Gastroesophageal sphincter (tissue), 3 donors: ENCODE data around the gene HAGHL.

Experiments
- CTCF ChIP-seq, 4 experiments: fragments of 200-600 bp in 2 of 4; fragments of 450-650 bp in 2 of 4; sonication (generic) in 1 of 4; IDR thresholded peaks; one replicate each; pipeline ENCODE4 v1.5.1; 2017 to 2019; ENCODE audit warnings: antibody characterized with exemption in 4 of 4, mild to moderate bottlenecking in 2 of 4, moderate library complexity in 2 of 4
- EP300 ChIP-seq: sonication (generic); formaldehyde crosslinking; IDR thresholded peaks from one replicate; pipeline ENCODE4 v1.6.1; 2017; ENCODE audit warnings: antibody characterized with exemption, mild to moderate bottlenecking
- POLR2A ChIP-seq, 2 donors: fragments of 450-650 bp; IDR thresholded peaks; one replicate each; pipeline ENCODE4 v1.6.1; 2017; ENCODE audit warnings: antibody characterized with exemption in 2 of 2, mild to moderate bottlenecking in 2 of 2, moderate library complexity in 1 of 2
- POLR2AphosphoS5 ChIP-seq: sonication (generic); formaldehyde crosslinking; IDR thresholded peaks from one replicate; pipeline ENCODE4 v1.6.1; 2017; ENCODE audit warnings: antibody characterized with exemption

DNA sequence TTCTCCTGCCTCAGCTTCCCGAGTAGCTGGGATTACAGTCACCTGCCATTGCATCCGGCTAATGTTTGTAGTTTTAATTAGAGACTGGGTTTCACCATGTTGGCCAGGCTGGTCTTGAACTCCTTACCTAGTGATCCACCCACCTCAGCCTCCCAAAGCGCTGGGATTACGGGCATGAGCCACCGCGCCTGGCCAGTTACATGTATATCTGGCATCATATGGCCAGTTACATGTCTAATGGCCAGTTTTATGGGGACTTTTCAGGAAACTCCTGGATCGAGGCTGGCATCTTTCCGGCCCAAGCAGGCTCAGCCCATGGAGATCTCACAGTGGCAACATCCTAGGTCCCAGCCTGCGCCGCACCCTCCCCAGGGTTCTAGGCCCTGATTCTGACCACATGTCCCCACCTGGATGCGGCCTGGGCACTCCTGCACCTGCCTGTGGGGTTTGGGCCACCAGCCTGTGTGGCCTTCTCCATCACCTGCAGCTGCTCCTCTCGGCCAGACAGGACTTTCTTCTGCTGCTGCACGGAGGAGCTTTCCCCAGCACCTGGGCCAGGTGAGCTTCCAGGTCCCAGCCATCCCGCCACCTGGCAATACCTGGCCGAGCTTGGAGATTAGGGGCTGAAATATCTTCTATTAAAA is 15.2 kb downstream of the HAGHL start:
- no peak for TF ChIP-seq CTCF (IDR thresholded peaks at IDR 0.05)
- TF ChIP-seq POLR2AphosphoS5, result no peak
- no peak for TF ChIP-seq EP300
- no peak for TF ChIP-seq POLR2A (IDR thresholded peaks at IDR 0.05)
